ENCODE data around the gene PDE4D.

- no peak for TF ChIP-seq EZH2 (IDR thresholded peaks at IDR 0.05; ENCODE audit: insufficient read depth, poor library complexity, severe bottlenecking)
- TF ChIP-seq EZH2phosphoT487 (IDR thresholded peaks at IDR 0.05; ENCODE audit: insufficient read depth, low read depth): no peak
Measured at GRCh38 chr5:59204114-59204897, 689.2 kb downstream of the PDE4D start.

All from GM23248 (cell line).